GM18868 (cell line): ENCODE measurements around the gene TLE2.
"Not testable (repeated sequence)": the region's sequence is repeated elsewhere in the genome, so short reads cannot be mapped to it uniquely, and the experiment has no call there.

Experiments
- ATAC-seq: cut with Tn5 transposase; IDR thresholded peaks from one replicate; pipeline ENCODE4 v1.9.1; 2021; ENCODE audit warnings: mild to moderate bottlenecking, moderate library complexity; ENCODE audit not compliant: unreplicated experiment

Gene TLE2

GRCh38 chr19:3015126-3016057, 13.7 kb downstream of the TLE2 start:
- no peak for ATAC-seq

- ATAC-seq: no peak
These were observed 14.9 kb downstream of the TLE2 start for GRCh38 chr19:3014135-3014534.

DNA sequence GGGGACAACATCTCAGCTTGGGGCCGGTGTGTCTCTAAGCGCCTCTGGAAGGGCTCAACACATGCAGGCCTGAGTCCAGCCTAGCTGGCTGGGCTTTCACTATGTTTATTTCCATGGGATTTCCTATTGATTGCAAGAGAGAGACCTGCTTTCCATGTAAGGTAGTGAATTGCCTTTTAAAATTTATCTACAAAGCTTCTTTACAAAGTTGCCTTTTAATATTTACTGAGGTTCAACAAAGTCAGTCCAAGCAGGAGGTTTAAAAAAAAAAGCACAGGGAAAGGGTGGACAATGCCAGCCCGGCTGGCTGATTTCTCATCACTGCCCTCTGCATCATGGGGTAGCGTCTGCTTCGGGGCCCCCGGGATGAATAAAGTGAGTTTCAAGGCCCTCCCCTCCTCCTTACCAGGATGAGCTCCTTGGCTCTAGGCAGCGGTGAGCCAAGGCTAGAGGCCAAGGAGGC, 15.8 kb downstream of the TLE2 start:
- ATAC-seq: no peak

DNA sequence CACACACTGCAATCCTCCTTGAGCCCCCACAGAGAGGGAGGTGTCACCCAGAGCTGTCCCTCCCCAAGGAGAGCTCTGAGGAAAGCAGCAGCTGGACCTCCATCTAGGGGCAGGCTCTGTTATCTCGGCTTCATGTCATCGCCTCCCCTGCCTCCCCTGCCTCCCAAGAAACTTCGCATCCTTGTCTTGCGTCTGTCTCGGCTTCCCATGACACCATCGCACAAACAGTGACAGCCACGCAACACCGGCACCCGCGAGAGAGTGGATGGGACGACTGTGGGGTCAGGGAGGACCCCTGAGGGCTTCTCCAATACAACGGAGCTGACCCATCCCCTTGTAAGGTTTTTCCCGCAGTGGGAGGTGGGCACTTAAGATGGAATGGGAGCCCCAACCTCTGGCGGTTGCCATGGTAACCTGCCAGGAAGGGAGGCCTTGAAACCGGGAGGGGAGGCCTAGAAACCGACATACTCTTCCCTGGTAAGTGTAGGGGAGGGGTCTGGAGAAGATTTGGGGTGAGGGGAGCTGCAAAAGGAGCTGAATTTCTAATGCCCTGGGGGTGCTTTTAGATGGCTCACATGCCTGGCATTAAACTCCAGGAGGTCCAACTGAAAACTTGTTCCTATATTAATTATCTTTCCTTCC, 16.3 kb downstream of the TLE2 start:
- ATAC-seq: no peak

- ATAC-seq: not testable (repeated sequence)
These were observed 17.0 kb downstream of the TLE2 start for GRCh38 chr19:3012059-3012458.

- no peak for ATAC-seq
These were observed 18.2 kb downstream of the TLE2 start for GRCh38 chr19:3010871-3011270.

DNA sequence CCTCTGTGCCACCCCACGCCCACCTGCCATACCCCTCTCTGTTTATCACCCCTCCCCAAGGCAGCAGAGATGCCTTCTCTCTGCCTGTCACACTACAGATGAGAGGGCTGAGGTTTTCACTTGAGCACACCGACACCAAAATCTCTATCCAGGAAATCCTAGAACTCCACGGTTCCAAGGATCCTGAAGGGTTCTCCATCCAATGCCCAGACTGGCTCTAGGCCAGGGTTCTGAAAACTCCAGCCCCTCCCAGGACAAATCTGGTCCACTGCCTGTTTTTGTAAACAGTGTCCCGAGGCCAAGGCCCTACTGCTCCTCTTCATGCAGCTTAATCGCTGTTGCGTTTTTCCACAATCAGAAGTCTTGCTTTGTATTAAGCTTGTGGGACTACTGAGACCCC, 20.1 kb downstream of the TLE2 start:
- ATAC-seq: no peak

- ATAC-seq: no peak
These were observed 21.1 kb downstream of the TLE2 start for GRCh38 chr19:3007975-3008374.

DNA sequence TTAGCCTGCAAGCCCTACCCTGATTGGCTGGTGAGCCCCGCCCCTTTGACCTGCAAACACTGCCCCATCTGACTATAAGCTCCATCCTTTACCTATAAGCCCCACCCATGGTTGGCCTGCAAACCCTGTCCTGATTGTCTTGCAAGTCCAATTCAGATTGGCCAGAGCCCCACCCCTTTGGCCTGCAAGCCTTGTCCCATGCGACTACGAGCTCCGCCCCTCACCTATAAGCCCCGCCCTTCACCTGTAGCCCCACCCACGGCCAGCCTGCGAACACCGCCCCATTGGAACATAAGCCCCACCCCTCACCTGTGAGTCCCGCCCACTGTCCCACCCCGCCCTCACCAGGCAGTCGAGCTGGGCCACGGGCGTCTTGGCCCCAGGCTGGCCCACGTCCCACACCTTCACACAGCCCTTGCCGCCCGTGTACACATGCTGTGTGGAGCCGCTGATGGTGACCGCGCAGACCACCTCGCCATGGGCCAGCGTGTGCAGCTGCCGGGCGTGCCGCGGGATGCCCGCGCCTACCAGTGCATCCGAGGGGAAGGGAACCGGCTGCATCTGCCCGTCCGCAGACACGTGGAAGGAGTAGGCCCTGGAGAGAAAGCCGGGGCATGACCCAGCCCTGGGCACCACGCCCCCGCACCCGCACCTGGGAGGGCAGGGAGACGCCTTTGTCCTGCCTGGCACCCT, 22.9 kb downstream of the TLE2 start:
- no peak for ATAC-seq

DNA sequence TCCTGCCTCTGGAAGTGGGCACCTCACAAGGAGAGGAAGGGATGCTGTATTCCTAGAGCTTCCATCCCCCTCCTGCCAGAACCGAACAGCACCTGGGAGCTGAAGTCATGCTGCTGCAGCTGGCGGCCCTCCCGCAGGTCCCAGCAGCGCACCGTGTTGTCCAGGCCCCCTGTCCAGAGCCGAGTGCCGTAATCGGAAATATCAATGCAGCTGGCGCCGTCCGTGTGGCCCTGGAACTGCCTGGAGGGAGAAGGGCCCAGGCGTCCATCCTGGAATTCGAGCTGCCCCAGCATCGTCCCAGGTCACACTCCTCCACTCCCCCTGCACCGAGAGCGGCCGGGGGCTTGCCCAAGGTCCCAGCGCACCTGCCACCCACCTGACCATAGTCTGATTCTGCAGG, 23.7 kb downstream of the TLE2 start:
- no peak for ATAC-seq

DNA sequence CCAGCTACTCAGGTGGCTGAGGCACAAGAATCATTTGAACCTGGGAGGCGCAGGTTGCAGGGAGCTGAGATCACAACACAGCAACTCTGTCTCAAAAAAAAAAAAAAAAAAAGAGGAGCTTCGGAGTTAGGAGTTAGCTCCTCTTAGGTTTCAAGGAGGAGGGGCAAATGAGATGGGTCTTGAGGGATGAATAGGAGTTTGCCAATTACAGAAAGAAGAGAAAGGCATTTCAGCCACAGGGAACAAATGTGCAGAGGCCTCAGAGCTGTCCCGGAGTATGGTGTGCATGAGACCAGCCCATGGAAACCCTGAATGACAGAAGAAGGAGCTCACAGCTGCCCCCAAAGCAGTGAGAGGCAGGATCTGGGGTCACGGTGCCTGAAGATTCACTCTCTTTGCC, 24.6 kb downstream of the TLE2 start:
- no peak for ATAC-seq

DNA sequence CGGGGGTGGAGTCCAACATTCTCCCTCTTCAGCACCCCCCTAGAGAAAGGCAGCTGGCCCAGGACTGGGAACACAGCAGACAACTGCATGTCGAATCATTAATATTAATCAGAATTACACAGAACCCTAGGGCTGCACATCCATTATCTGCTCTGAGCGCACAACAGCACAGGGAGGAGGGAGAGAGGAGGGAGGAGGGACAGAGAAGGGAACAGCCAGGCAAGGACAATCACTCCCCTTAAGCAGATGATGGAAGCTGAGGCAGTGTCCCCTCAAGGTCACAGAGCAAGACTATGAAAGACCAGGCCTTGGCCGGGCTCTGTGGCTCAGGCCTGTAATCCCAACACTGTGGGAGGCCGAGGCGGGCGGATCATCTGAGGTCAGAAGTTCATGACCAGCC, 26.0 kb downstream of the TLE2 start:
- no peak for ATAC-seq

DNA sequence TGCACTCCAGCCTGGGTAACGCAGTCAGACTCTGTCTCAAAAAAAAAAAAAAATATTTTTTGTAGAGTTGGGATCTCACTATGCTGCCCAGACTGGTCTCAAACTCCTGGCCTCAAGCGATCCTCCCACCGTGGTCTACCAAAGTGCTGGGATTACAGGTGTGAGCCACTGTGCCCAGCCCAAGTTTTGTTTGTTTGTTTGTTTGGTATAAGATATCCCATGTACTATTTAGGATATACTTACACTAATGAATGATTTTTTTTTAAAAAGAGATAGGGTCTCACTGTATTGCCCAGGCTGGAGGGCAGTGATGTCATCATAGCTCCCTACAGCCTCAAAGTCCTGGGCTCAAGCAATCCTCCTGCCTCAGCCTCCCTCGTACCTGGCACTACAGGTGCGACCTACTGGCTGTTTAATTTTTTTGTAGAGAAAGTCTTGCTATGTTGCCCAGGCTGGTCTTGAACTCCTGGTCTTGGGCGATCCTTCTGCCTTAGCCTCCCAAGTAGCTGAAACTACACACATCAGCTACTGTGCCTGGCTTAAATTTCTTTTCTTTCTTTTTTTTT, 27.8 kb downstream of the TLE2 start:
- no peak for ATAC-seq

- ATAC-seq: no peak
These were observed 30.4 kb downstream of the TLE2 start for GRCh38 chr19:2998642-2999041.

GRCh38 chr19:2997720-2998119, 31.4 kb downstream of the TLE2 start:
- no peak for ATAC-seq

DNA sequence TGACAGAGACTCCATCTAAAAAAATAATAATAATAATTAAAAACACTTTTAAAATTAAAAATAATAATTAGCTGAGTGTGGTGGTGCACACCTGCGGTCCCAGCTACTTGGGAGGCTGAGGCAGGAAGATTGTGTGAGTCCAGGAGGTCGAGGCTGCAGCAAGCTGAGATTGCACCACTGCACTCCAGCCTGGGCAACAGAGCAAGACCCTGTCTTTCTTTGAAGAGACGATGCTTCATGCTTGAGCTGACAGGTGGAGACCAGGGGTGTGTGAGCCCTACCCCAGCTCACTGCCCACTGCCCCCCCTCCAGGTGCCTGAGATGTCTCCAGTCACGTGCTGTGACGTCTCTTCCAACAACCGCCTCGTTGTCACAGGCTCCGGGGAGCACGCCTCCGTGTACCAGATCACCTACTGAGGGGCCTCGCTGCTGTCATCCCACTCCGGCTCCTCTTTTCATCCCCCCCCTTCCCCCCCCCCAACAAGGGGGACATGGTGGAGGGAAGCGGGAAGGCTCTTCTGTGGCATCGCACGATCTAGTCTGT, 34.4 kb downstream of the TLE2 start:
- ATAC-seq: no peak

- no peak for ATAC-seq
These were observed 35.5 kb downstream of the TLE2 start for GRCh38 chr19:2993579-2993978.

GRCh38 chr19:2992958-2993357, 36.1 kb downstream of the TLE2 start:
- no peak for ATAC-seq

GRCh38 chr19:2992333-2992732, 36.7 kb downstream of the TLE2 start:
- ATAC-seq: not testable (repeated sequence)

GRCh38 chr19:2989236-2989946, 39.7 kb downstream of the TLE2 start:
- ATAC-seq: no peak
